Measurements from ENCODE around the gene SAE1.

DNA sequence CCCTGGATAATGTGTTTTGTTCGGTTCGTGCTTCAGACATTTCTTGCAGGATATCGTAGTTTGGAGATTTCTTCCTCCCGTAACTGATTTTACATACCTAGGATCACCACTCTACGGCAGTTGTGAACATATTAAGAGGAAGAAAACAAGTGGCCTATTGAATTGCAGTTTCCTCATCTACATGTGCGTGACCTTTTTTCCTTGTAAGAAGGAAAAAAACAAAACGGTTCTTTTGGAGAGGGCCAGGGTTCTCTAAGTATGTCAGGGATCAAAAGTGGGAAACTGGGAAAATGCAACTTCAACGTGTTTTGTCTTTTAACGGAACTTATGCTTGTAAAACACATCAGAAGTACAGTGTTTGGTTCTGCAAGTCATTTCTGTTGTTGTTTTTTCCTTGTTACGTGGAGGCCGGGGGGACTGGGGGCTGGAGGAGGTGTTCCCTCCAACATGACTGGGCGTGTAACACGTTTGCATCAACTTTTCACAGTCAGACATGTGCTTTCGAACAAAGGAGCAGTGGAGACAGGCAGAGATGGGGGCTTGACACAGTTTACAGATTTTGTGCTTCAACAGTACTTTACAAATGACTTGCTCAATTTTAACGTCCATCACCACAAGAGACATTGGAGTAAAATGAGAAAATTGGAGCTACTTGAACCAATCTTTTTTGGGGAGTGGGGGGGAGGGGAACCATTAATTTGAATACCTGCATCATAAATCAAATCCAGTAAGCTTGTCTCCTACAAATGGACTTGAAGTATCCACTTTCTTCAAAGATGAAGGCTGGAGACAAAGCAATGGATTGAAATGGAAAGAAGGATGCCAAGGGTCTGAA is 20.9 kb upstream of the SAE1 start:
- TF ChIP-seq, protein P1, sequence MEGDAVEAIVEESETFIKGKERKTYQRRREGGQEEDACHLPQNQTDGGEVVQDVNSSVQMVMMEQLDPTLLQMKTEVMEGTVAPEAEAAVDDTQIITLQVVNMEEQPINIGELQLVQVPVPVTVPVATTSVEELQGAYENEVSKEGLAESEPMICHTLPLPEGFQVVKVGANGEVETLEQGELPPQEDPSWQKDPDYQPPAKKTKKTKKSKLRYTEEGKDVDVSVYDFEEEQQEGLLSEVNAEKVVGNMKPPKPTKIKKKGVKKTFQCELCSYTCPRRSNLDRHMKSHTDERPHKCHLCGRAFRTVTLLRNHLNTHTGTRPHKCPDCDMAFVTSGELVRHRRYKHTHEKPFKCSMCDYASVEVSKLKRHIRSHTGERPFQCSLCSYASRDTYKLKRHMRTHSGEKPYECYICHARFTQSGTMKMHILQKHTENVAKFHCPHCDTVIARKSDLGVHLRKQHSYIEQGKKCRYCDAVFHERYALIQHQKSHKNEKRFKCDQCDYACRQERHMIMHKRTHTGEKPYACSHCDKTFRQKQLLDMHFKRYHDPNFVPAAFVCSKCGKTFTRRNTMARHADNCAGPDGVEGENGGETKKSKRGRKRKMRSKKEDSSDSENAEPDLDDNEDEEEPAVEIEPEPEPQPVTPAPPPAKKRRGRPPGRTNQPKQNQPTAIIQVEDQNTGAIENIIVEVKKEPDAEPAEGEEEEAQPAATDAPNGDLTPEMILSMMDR (IDR thresholded peaks at IDR 0.05), result no peak
- TF ChIP-seq POLR2A (IDR thresholded peaks at IDR 0.05), result no peak
